Upper lobe of right lung (tissue), 1 donor: ENCODE data around the gene MMP21. TPM values are rescaled to one million over a fixed set of nuclear protein-coding genes. Genes with fewer than 3 reads are reported as not detected.

Experiments
- ATAC-seq: fragments of 200-7000 bp; cut with Tn5 transposase; one replicate; pipeline ENCODE4 v1.9.1; 2020; ENCODE audit warnings: mild to moderate bottlenecking, moderate library complexity
- DNase-seq: peaks from one replicate; pipeline ENCODE4 v3.0.0-alpha.2; 2020
- H3K27ac ChIP-seq: fragments of 200-600 bp; one replicate; pipeline ENCODE4 v1.8.0; 2022
- H3K27me3 ChIP-seq: fragments of 200-600 bp; one replicate; pipeline ENCODE4 v1.8.0; 2022; ENCODE audit warnings: mild to moderate bottlenecking
- H3K36me3 ChIP-seq: fragments of 200-600 bp; one replicate; pipeline ENCODE4 v1.8.0; 2022
- H3K4me1 ChIP-seq: fragments of 200-600 bp; one replicate; pipeline ENCODE4 v1.8.0; 2022
- H3K4me3 ChIP-seq: fragments of 200-600 bp; one replicate; pipeline ENCODE4 v1.8.0; 2022; ENCODE audit warnings: mild to moderate bottlenecking
- H3K9me3 ChIP-seq: fragments of 200-600 bp; one replicate; pipeline ENCODE4 v1.8.0; 2022
- CTCF ChIP-seq: fragments of 200-600 bp; IDR thresholded peaks from one replicate; pipeline ENCODE4 v1.8.0; 2022; ENCODE audit warnings: antibody characterized with exemption
- intact Hi-C: fragments of 100-400 bp; cut with DNase I; formaldehyde crosslinking; loops from one replicate; pipeline ENCODE4 v1.11.0; 2022
- total RNA-seq: library from RNA; stranded (reverse); fragmentation: NEBNext Ultra II Directional; extraction: Animal tissue kit (Norgen Biotek cat#: 25700); gene quantifications from one replicate; pipeline ENCODE4 v1.2.1, GENCODE V29; 2021
- donor health status: DM: no; HTN: yes; CAD: no; lungs with severe emphysema.

Gene MMP21
- total RNA-seq, 1 donor from 2014 or later, result not detected

GRCh38 chr10:125742465-125742864, 33.2 kb downstream of the MMP21 start:
- peaks cover 100% of the 10 kb centered on the region for H3K36me3 ChIP-seq
- no peaks in the 10 kb centered on the region for H3K9me3 ChIP-seq
- no peak overlapping the region for H3K27ac ChIP-seq
- no peak overlapping the region for H3K4me3 ChIP-seq
- intact Hi-C loops, result no loop called here
- no peaks in the 10 kb centered on the region for H3K4me1 ChIP-seq
- ATAC-seq (no peak), DNase-seq (no peak)
- TF ChIP-seq CTCF, result no peak
- H3K27me3 ChIP-seq, result no peaks in the 10 kb centered on the region

DNA sequence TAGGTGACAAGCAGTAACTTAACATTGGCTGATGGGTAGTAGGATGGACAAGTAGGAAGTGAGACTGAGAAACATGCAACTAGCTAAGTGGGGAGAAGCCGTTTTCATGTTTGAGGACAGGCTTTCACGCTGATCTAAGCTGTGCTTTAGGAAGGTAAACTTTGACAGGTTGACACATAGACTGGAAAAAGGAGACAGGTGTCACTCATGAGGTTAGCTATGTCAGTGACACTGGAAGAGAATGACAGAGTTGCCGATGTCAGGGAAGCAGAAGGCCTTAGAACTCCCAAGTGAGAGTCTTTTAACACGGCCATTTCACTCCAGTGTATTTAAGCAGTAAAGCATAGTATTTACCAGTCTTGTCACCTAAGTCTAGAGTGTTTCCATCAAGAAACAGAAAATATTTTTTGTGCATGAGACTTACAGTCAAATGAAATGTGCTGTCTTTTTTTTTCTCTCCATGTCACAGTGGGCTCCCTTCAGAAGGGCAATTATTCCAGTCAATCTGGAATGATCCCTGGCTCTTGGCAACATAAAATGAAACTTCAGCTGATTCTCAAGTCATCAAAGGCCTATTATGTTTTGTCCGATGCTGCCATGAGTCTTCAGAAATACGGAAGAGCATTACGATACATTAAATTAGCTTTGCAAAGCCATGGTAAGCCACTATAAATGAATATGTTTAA, 35.5 kb downstream of the MMP21 start:
- Histone ChIP-seq H3K36me3 (peaks cover 100% of the 10 kb centered on the region), H3K27me3 (no peaks in the 10 kb centered on the region), H3K4me3 (no peak overlapping the region), H3K27ac (no peak overlapping the region), H3K9me3 (no peaks in the 10 kb centered on the region), H3K4me1 (no peaks in the 10 kb centered on the region)
- intact Hi-C loops, result no loop called here
- no peak for TF ChIP-seq CTCF
- ATAC-seq (no peak), DNase-seq (no peak)

- Histone ChIP-seq H3K27ac (no peak overlapping the region), H3K27me3 (no peaks in the 10 kb centered on the region), H3K9me3 (no peaks in the 10 kb centered on the region), H3K4me3 (no peak overlapping the region), H3K36me3 (peaks cover 100% of the 10 kb centered on the region), H3K4me1 (no peaks in the 10 kb centered on the region)
- intact Hi-C loops, result no loop called here
- ATAC-seq (no peak), DNase-seq (no peak)
- no peak for TF ChIP-seq CTCF
Observed at GRCh38 chr10:125738206-125738605, 37.4 kb downstream of the MMP21 start.

DNA sequence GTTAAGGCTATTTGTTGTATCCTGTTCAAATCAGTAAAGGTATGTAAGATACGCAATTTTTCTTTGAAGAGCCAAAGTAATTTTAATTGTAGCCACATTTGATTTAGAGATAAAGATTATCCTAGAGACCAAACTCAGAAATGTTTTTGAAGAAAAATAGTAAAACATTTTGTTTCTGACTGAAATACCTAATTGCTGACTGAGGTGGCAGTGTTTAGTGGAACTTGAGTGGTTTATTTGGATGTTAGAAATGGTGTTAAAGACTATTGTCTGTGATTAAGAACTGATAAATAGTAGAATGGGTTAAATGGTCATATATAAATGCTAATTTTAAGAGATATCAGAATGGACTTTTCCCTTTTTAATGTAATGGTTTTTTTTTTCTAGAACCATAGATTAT, 40.8 kb downstream of the MMP21 start:
- intact Hi-C loops, result no loop called here
- Histone ChIP-seq H3K4me3 (no peak overlapping the region), H3K27me3 (no peaks in the 10 kb centered on the region), H3K27ac (no peak overlapping the region), H3K9me3 (no peaks in the 10 kb centered on the region), H3K36me3 (peaks cover 100% of the 10 kb centered on the region), H3K4me1 (no peaks in the 10 kb centered on the region)
- TF ChIP-seq CTCF, result no peak
- ATAC-seq (no peak), DNase-seq (no peak)

- DNase-seq (no peak), ATAC-seq (no peak)
- Histone ChIP-seq H3K27me3 (no peaks in the 10 kb centered on the region), H3K4me3 (no peak overlapping the region), H3K27ac (no peak overlapping the region), H3K4me1 (no peaks in the 10 kb centered on the region), H3K9me3 (no peaks in the 10 kb centered on the region), H3K36me3 (peaks cover 100% of the 10 kb centered on the region)
- TF ChIP-seq CTCF, result no peak
- intact Hi-C loops, result no loop called here
Observed at GRCh38 chr10:125734148-125734547, 41.5 kb downstream of the MMP21 start.

DNA sequence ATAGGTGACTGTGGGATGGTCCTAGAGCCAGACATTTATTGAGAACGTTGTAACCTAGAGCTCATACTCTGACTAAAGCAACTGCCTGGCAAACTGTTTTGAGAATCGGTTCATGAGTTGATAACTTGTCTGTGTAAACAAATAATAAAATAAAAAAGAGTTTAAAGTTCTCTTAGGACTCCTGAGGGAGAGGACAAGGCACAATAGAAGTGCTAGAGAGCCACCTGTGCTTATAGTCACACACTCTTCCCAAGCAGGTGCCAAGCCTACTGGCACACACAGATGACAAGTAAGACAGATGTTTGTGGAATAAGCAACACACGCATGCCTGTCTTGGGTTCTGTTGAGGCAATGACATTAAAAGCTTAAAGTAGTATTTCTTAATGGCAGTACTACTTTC, 48.2 kb downstream of the MMP21 start:
- DNase-seq (no peak), ATAC-seq (no peak)
- TF ChIP-seq CTCF, result no peak
- no peak overlapping the region for H3K27ac ChIP-seq
- H3K36me3 ChIP-seq, result peaks cover 100% of the 10 kb centered on the region
- intact Hi-C loops, result no loop called here
- no peaks in the 10 kb centered on the region for H3K4me1 ChIP-seq
- no peaks in the 10 kb centered on the region for H3K27me3 ChIP-seq
- no peaks in the 10 kb centered on the region for H3K9me3 ChIP-seq
- no peak overlapping the region for H3K4me3 ChIP-seq
